Calu3 (cell line): Measurements from ENCODE around the gene RMND5A. TPM values are rescaled to one million over a fixed set of nuclear protein-coding genes. Genes with fewer than 3 reads are reported as not detected.

ENCODE experiments used
- BruUV-seq: library from RNA; stranded (reverse); fragments of 400-500 nt; replicated peaks from 2 replicates; lab custom pipeline; 2021; lab: Mats Ljungman, UMichigan
- CTCF ChIA-PET: fragments of 300-600 bp; sonication (Branson Sonifier 250); formaldehyde crosslinking; loops from one replicate; lab custom pipeline; 2022; ENCODE audit warnings: antibody characterized with exemption; lab: Charles Lee
- DNase-seq: peaks from one replicate; pipeline ENCODE4 v3.0.0; 2022
- H3K27ac Mint-ChIP-seq: one replicate; pipeline ENCODE4 v1.8.0; 2022; ENCODE audit warnings: mixed read lengths; ENCODE audit not compliant: unreplicated experiment
- H3K27me3 Mint-ChIP-seq: one replicate; pipeline ENCODE4 v1.8.0; 2022; ENCODE audit warnings: mixed read lengths; ENCODE audit not compliant: unreplicated experiment
- H3K36me3 Mint-ChIP-seq: one replicate; pipeline ENCODE4 v1.8.0; 2022; ENCODE audit warnings: mild to moderate bottlenecking, moderate library complexity, mixed read lengths; ENCODE audit not compliant: insufficient read depth, unreplicated experiment
- H3K4me1 Mint-ChIP-seq: one replicate; pipeline ENCODE4 v1.8.0; 2022; ENCODE audit warnings: mild to moderate bottlenecking, low read depth, mixed read lengths; ENCODE audit not compliant: unreplicated experiment
- H3K4me3 Mint-ChIP-seq: one replicate; pipeline ENCODE4 v1.8.0; 2022; ENCODE audit warnings: mild to moderate bottlenecking, low read depth, moderate library complexity, mixed read lengths; ENCODE audit not compliant: unreplicated experiment
- H3K9me3 Mint-ChIP-seq: one replicate; pipeline ENCODE4 v1.8.0; 2022; ENCODE audit warnings: low read depth, mixed read lengths; ENCODE audit not compliant: unreplicated experiment
- CTCF ChIP-seq: fragments of 200-600 bp; IDR thresholded peaks from one replicate; pipeline ENCODE4 v1.8.0; 2022; ENCODE audit warnings: antibody characterized with exemption; ENCODE audit not compliant: unreplicated experiment
- intact Hi-C: fragments of 100-400 bp; cut with micrococcal nuclease; formaldehyde crosslinking; loops from one replicate; pipeline ENCODE4 v1.10.0; 2022; ENCODE audit not compliant: unreplicated experiment
- total RNA-seq: library from RNA; stranded (reverse); gene quantifications from 2 replicates; pipeline ENCODE4 v1.2.3, GENCODE V29; 2022

Gene RMND5A
- total RNA-seq, 1 experiment from 2014 or later: 52.4 TPM

GRCh38 chr2:86768189-86768949, 48.3 kb downstream of the RMND5A start:
- CTCF ChIA-PET: no interaction called here
- no TSS peak for BruUV-seq
- TF ChIP-seq CTCF: no peak
- intact Hi-C loops: no loop called here
- Mint-ChIP-seq H3K27ac (no peak overlapping the region), H3K27me3 (no peaks in the 10 kb centered on the region), H3K36me3 (peaks cover 36% of the 10 kb centered on the region), H3K4me1 (no peaks in the 10 kb centered on the region), H3K9me3 (no peaks in the 10 kb centered on the region), H3K4me3 (no peak overlapping the region)
- no peak for DNase-seq

GRCh38 chr2:86769838-86770237, 49.7 kb downstream of the RMND5A start:
- Mint-ChIP-seq H3K9me3 (no peaks in the 10 kb centered on the region), H3K27ac (no peak overlapping the region), H3K4me3 (no peak overlapping the region), H3K27me3 (no peaks in the 10 kb centered on the region), H3K36me3 (peaks cover 43% of the 10 kb centered on the region), H3K4me1 (no peaks in the 10 kb centered on the region)
- BruUV-seq: no TSS peak
- TF ChIP-seq CTCF: no peak
- no peak for DNase-seq
- intact Hi-C loops: no loop called here
- CTCF ChIA-PET: no interaction called here

GRCh38 chr2:86770816-86771301, 50.8 kb downstream of the RMND5A start:
- H3K36me3 Mint-ChIP-seq: peaks cover 40% of the 10 kb centered on the region
- no peak for DNase-seq
- no peak for TF ChIP-seq CTCF
- no peaks in the 10 kb centered on the region for H3K4me1 Mint-ChIP-seq
- no peaks in the 10 kb centered on the region for H3K27me3 Mint-ChIP-seq
- H3K9me3 Mint-ChIP-seq: no peaks in the 10 kb centered on the region
- intact Hi-C loops: no loop called here
- H3K4me3 Mint-ChIP-seq: no peak overlapping the region
- no TSS peak for BruUV-seq
- no peak overlapping the region for H3K27ac Mint-ChIP-seq
- CTCF ChIA-PET: no interaction called here

- Mint-ChIP-seq H3K27ac (no peak overlapping the region), H3K27me3 (no peaks in the 10 kb centered on the region), H3K4me1 (no peaks in the 10 kb centered on the region), H3K4me3 (no peak overlapping the region), H3K36me3 (peaks cover 32% of the 10 kb centered on the region), H3K9me3 (no peaks in the 10 kb centered on the region)
- no TSS peak for BruUV-seq
- TF ChIP-seq CTCF: no peak
- DNase-seq: no peak
- CTCF ChIA-PET: no interaction called here
- intact Hi-C loops: no loop called here
Measured at GRCh38 chr2:86772611-86773010, 52.5 kb downstream of the RMND5A start.
